Dedifferentiated amniotic fluid mesenchymal stem cell (primary cell): Measurements from ENCODE around the gene INSC.

Source experiments
- DNase-seq: peaks from one replicate; pipeline ENCODE4 v3.0.0-alpha.2; 2016; ENCODE audit errors: extremely low spot score

Gene INSC

DNA sequence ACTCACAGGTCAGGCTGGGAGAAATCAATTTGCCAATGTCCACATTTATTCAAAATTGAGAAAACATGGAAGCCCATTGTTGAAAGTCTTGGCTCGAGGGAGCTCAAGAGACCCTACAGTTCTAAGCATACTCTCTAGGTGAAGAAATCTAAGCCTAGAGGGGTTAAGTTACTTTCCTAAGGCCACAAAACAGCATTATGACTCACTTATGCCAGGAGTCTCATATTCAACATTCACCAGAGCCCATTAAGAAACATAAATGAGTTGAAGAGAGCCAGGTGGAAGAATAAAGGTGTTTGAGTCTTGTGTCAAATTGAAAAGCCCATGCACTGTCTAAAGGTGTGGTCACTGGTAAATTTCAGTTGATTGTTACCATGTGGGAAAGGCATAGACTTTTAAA lies 108.1 kb downstream of the INSC start:
- no peak for DNase-seq

DNA sequence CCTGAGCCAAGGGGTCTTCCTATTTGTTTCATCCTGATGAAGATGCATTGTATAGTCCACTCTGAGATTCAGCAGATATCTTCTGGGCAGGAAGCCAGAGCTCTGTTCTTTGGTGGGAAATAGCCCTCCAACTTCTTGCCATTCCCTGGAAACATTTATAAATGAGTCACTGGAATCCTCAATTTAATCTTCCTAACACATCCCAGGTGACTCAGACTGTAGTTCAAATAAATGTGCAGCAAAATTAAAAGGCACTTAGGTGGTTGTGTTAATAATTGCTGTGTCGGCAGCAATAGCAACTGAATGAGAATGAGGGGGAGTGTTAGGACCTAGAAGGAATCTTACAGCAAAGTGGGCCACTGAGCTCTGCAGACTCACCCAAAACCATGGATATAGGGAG lies 108.6 kb downstream of the INSC start:
- DNase-seq = no peak

DNA sequence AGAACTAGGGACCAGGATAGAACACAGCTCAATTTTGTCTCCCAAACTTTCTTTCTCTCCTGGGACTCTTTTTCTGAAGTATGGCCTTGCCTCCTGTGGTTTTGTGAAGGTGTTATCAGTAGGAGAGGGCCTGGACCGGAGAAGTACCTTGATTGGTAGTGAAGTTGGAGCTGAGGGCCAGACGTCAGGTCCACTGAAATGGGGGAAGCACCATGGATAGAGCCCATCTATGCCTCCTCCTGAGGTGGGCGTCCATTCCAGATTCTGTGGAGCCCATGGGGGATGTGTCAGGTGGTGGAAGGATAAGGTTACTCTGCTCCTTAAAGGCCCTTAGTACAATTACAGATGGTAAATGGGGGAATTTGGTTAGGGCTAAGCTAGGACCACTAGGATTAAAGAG lies 109.7 kb downstream of the INSC start:
- DNase-seq = no peak

DNA sequence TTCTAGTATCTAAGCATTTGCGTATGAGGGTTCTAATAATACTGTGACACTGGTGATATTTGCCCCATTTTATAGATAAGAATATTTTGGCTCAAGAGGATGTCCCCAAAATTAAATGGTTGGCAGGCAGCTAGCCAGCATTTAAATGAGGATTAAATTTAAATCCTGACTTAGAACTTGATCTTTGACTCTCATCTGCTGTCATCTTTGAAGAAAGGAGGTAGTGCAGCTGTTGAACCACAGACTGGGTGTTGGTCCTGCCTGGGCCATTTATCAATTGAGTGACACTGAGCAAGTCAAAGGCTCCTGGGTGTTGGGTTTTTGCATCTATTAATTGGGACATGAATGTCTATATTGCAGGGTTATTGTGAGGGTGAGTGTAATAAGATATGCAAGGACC lies 112.3 kb downstream of the INSC start:
- no peak for DNase-seq

DNA sequence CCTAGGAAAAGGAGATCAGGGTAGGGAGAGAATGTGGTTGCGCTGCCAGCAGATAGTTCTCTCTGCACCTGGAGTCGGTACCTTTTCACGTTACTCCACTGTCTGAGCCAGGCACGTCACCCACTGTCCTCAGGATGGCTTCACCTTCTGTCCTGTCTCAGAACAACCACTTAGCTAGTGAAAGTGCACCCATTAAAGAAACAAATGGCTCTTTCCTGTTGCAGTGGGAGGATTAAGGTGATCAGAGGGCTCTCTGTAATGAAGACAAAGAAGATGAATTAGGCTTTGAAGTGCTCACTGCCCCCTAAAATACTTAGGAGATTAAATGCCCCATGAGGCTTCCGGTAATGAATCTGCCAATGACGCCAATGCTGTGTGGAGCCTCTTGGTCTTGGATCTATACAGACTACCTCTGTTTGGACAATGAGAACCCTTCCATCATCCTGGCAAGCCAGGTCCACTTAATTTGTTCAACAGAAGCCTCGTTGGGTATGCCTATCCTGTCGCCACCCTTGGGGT lies 113.7 kb downstream of the INSC start:
- no peak for DNase-seq

DNA sequence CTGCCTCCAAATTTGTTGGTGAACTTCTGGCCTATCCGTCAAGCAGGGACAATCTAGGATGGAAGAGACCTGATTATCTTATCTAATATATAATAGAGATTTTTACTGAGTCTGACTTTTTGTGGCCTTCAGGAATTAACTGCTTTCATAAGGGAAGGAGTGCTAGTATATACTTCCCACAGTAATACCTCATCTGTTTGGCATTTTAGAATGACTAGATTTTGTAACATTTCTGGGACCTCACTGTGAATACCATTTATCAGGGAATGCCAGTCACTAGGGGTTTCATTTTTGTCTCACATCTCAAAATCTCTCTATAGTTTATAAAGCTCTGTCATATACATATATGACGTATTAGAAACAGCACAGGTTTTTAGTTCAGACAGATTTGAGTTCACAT lies 114.3 kb downstream of the INSC start:
- DNase-seq = peak; percentile 51

DNA sequence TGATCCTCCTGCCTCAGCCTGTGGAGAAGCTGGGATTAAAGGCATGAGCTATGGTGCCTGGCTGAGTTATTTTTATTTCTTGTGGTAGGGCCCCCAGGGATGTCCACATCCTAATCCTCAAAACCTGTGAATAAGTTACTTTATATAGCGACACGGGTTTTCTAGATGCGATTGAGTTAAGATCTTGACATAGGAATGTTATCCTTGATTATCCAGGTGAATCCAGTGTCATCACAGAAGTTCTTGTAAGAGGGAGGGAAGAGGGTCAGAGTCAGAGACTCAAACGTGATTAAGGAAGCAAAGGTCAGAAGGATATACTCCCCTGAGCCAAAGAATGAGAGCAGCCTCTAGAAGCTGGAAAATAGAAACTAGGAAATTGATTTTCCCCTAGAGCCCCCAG lies 117.8 kb downstream of the INSC start:
- no peak for DNase-seq

DNA sequence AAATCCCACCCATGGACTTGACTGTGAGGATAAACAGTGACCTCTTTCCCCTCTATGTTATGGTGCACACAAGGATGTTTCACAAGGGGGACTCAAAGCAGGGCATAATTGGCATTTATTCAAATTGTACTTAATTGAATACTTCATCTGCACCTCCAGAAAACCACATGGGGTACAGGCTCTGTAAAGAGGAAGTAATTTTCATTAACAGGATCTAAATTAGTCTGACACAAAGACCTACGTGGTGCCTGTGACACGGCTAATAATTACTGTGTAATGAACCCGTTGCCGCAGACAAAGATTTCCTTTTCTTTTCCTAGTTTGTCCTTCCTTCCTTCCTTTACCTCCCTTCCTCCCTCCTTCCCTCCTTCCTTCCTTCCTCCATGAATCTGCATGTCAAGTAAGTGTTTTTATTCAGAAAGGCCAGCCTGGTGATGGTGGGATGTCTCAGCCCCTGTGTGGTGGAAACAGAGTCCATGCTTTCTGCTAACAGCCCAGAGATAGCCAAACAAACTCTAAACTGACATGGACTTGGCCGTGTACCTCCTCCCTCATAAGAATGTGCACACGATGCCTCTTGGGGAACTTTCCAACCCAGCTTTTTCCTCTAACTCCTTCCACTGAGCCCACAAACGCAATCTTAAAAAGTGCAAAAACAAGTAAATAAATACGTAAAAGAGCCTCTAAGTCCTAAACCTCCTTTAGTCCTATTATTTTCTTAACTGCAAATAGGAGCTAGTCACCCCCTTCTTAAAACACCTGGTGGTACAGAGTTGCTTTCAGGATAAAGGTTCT lies 118.8 kb downstream of the INSC start:
- no peak for DNase-seq

DNA sequence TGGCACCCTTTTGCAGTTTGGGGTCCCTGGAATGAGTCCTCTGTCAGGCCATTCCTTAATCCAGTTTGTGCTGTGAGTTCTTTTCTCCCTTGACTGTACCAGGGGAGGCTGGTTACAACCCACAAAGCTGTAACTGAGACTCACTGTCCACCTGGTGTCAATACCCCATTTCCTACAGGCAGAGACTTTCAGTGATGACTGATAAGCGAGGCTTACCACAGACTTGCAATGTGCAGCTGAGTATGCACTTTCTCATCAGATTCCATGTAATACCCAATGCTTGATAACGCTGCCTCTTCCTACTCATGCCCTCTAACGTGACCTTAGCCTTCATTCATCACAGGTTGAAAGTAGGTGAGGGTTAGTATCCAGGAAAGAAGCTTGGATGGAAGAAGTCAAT lies 120.1 kb downstream of the INSC start:
- DNase-seq = no peak

DNA sequence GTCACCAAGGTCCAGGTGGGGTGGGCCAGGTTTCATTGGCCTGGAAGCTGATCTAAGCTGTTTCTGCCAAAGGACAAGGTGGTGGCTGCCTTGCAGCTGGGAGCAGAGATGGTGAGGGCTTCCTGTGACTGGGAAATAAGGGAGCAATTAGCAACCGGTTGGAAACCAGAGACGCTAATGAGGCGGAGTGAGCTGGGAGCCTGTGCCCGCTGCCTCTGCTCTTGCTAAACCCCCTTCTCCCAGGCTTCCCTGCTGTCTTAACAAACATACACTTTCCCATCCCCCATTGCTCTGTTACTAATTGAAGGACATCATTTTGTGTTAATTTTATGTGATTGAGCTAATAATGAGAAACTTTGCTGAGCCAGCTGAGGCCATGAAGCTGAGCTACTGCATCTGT lies 121.8 kb downstream of the INSC start:
- DNase-seq = no peak

DNA sequence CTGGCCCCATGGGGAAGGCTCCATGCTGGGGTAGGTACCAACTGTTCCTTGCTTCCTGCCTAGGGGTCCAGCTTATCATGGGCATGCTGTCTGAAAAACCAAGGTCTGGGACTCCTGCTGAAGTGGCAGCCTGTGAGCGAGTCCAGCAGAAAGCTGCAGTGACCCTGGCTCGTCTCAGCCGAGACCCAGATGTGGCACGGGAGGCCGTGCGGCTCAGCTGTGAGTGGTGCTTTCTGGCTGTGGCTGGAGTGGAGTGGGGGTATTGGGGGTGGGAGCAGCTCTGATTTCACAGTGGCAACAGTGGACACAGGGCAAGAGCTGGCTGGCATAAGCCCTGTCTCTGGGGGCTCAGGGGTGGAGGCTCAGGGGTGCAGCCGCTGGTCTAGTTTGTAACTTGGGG lies 124.1 kb downstream of the INSC start:
- no peak for DNase-seq

DNA sequence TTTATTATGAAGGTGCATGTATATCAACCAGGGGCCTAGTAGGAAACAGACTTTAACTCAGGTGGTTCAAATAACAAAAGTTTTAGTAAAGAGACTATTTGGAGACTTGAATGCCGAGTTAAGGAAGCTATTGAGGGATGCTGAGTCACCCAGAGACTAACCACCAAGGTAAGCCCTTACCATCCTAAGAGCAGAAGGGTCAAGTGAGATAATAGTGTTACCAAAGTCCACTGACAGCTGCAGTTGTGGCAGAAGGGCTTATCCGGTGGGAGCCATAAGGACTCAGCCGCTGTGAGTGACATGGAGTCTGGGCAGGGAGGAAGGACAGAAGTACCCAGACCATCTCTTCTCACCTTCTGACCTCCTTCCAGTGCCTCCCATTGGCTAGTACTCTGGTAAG lies 134.0 kb downstream of the INSC start:
- no peak for DNase-seq

DNA sequence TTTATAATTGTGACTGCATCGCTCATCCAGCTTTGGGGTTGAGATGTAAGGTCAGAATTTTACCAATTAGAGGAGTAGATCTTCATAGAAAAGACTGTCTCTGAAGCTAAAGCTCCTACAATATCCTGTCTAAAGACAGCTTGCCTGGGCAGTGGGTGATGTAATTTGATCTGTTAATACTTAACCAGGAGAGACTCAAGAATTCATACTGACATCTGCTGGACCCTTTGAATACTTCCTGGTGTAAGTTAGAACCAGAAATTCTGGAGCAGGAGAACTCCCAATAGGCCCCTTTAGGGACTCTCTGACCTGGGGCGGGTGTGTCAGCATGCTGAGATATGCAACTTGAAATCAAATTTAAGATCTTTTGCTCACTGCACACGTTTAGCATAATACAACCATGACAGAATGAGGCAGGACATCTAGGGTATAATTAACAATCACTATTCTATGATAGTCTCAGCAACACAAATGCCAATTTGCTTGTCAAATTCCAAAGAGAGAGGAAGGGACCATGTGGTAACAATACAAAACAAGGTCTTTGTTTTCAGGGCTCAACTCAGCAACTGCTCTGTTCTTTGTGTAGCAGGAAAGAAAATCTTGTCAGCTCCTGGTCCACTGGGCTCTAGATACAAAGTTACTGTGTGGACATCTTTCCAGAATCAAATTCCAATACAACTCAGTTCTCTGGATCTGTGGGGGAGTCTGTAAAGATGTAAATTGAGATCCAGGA lies 143.9 kb downstream of the INSC start:
- DNase-seq = peak; percentile 26

DNA sequence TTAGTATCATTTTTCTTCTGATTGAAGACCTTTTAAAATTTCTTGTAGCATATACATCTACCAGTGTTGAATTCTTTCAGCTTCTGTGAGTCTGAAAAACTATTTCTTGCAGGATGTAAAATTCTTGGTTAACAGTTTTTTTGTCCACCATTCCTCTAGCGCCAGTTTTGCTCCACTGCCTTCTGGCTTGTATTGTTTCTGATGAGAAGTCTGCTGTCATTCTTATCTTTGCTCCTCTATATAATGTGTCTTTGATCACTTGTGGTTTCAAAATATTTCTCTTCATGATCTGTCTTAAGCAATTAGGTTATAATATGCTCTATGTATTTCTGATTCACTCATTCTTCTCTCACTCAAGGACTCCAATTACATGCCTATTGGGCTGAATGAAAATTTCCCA lies 152.3 kb downstream of the INSC start:
- DNase-seq = no peak

DNA sequence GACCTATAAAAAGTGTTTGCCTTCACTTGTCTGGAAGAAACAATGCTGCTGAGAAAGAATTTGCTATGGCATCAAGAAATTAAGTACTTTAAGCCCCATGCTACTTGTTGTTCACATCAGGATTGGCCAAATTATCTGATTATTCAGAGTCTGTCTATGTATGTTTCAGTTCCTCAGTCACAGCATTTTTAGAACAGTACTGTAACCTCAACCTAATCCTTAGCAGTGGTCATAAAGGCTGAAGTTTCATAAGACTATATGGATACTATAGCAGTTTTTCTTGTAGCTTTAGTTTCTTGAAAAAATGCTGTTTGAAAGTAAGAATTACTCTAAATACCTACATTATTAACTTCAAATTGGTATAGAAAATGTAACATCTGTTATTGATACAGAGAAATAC lies 153.9 kb downstream of the INSC start:
- no peak for DNase-seq

DNA sequence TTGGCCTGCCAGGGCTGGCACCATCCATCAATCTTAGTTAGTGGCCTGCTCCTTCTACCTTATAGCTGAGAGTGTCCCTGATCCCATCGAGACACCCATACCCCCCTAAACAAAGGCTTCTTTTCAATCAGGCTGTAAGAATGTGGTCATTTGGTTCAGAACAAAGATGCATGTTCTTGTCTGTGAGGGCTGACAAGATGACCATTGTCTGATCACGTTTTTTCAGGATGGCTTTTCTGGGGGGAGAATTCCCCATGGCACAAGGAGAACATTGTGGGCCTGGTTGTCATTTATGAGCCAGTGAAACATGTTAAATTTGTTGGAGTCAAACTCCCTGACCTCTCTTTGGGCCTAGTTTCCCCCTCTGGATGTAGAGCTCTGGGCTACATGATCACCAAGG lies 160.4 kb downstream of the INSC start:
- no peak for DNase-seq

DNA sequence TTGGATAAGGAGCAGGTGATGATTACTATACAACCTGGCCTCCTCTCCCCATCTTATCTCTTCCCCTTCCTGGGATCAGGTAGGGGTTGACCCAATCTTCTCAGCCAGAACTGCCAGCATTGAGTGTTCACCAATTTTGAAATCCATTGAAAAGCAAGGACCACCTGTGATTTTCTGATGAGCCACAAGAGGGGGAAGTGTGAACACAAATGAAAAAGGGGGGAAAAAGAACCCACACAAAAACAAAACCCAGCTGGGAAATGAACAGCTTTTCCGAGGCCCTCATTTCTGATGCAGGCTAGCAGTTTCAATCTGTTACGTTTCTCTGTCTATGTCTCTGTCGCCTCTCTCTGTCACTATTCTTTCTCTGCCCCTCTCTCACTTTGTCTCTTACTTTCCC lies 161.9 kb downstream of the INSC start:
- DNase-seq = no peak

DNA sequence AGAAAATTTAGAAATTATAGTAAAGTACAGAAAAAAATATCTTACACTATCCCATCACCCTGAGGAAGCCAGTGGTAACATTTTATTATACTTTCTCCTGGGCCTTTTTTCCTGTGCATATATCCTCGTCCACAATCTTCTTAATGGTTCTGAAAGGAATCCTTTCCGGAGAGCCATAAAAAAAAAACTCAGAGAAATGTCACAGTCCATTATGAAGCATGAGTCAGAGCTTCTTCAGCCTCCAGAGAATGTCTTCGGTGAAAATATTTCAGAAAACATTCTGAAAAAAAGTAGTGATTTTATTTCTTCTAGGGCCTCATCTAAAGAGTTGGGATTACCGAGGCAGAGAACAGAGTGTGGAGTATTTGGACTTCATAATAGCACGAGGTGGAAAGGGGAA lies 163.4 kb downstream of the INSC start:
- DNase-seq = peak; percentile 29

DNA sequence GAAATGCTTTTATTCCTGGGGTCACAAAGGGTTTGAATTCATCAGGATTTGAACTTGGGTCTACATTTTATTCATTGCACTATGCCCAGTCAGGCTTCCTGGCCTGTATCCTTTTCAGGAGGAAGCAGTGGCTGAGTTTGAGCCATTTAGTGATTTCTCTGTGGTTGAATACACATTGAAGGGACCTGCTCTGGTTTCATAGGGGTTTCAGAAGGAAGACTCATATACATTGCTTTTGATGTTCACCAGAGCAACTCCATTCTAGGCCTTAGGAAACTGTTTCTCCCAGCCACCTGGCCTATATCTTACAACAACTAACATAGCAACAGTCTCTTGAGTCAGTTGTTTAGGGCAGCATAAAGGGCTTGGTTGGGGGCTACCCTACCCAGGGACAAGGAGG lies 165.7 kb downstream of the INSC start:
- no peak for DNase-seq

DNA sequence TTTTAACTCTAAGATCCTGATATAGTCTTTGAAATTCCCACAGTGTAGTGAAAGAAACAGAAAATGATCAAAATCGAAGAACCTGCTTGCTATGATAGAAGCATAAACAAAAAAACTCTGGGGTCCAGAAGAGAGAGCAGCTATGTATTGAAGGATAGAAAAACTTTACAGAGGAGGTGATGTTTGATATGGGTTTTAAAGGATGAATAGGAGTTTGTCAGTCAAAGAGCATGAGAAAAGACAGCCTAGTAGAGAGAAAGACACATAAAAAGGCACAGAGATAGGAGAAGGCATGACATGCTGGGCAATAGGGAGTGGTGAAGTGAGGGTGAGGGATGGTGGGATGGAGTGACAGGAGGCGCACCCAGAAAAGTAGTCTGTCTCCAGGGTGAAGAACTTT lies 168.0 kb downstream of the INSC start:
- no peak for DNase-seq

DNA sequence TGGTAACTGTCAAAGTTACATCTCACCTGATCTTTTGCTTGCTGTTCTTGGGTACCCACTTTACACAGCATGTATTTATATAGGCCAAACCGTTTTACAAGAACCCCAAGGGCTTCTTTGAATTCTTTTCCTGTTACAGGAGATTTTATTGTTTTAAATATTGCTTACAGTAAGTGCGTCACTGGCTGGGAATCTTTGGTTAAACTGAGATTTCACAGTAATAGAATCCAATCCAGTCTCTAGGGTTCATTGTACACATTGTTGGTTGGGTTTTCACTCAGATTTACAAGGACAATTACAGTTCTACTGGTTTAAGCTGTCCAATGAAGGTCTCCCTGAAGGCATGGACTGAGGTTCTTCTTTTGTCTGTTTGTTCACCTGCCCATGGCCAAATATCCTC lies 171.7 kb downstream of the INSC start:
- DNase-seq = no peak

DNA sequence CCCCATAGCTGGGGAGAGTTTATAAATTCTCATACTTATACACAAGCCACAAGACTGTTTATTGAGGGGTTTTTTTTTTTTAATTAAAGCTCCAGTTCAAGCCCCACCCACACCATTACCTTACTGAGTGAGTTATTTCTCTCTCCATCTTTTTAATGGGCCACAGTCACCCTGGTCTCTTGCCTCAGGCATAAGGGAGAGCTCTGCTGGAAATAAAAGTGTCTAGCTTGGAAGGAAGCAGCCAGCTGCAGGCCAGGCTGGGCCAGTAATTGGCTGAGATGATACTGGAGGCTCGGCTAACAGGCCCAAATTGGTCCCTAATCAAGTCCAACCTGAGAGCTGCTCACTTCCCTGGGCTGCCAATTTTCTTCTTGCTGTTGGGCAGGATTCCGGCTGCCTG lies 174.1 kb downstream of the INSC start:
- DNase-seq = no peak

DNA sequence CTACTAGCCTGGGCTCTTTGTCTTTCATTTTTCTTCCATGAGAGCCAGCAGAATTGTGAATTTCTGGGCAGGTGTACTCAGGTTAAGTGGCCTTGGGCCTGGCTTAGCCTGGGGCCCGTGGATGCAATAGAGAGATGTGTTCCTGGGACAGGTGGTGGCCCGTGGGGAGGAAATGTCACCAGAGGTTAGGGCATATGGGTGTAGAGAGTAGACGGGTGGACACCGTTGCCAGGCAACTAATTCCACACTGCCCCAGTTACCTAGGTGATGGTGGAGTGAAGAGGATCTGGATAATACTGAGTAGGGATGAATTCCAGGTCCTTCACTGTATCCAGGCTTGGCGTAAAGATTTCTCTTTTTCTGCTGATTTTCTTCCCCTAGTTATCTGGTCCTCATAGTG lies 175.0 kb downstream of the INSC start:
- no peak for DNase-seq
